ENCODE measurements around the gene CREB3L4.

GRCh38 chr1:153970346-153970745 is 2.6 kb downstream of the CREB3L4 start:
- TF ChIP-seq CTCF (conservative IDR thresholded peaks at IDR 0.05 in 1 of 2, IDR thresholded peaks at IDR 0.05 in 1 of 2; ENCODE audit: low read depth in 1 of 2, low read length in 2 of 2) (no peak), EZH2 (IDR thresholded peaks at IDR 0.05; ENCODE audit: low read length, missing control alignments) (no peak)

Measured in fibroblast of lung (primary cell).